DND-41 (cell line): Measurements from ENCODE around the gene SMIM44.

Source experiments
- CTCF ChIP-seq: IDR thresholded peaks from 2 replicates; pipeline ENCODE4 v1.5.1; 2012; ENCODE audit warnings: borderline replicate concordance, low read length, moderate library complexity, mild to moderate bottlenecking; ENCODE audit not compliant: poor library complexity, severe bottlenecking; ENCODE audit errors: extremely low read depth
- EZH2 ChIP-seq: IDR thresholded peaks from 3 replicates; pipeline ENCODE4 v1.6.1; 2012; ENCODE audit warnings: borderline replicate concordance, low read depth, mild to moderate bottlenecking, moderate library complexity, low read length, inconsistent platforms; ENCODE audit not compliant: severe bottlenecking

DNA sequence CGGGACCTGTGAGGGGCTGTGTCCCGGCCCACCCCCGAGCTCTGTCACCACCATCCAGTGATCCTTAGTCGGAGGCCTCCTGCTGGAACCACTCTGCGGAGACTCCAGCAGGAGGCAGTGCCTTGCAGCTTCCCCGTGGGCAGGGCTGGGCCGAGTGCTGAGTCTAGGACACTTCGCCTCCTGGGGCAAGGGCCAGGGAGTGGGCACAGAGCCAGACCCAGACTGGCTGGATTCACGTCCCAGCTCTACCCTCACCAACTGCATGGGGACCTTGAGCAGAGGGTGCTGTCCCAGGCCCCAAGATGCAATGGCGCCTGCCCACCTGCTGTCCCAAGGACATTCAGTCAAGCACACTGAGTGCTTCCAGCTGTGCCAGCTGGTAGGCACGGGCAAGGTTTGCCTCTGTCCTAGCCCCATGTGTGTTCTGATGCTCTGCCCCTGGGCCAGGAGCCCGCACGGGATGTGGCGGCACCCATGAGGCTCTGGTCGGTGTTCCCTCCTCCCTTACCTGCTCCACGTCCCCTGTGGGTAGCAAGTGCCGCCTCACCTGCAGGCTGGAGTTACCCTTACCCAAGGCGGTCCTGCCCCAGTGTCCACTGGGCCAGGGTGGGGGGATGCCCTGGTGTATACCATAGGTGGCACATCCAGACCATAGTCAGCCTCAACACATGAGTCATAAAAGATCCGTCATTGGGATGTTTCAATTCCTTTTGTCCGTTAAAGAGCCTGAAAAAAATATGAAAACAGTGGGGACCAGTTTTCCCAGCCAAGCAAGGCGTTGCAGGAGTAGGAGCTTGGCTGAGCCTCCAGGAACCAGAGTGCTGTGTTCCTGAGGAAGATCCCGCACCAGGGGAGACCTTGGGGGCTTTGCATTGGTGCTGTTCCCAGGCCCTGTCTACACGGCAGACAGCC, 30.2 kb upstream of the SMIM44 start:
- TF ChIP-seq EZH2 (no peak), CTCF (no peak)
